Vagina (tissue), 2 donors: ENCODE results near the gene ANKRD44.

Experiments
- CTCF ChIP-seq, 3 experiments: fragments of 450-650 bp in 2 of 3; fragments of 200-600 bp in 1 of 3; sonication (generic) in 1 of 3; IDR thresholded peaks; one replicate each; pipeline ENCODE4 v1.5.1; 2017 to 2019; ENCODE audit warnings: antibody characterized with exemption in 3 of 3, mild to moderate bottlenecking in 2 of 3, moderate library complexity in 2 of 3
- POLR2AphosphoS5 ChIP-seq, 2 donors: sonication (generic); formaldehyde crosslinking; IDR thresholded peaks; one replicate each; pipeline ENCODE4 v1.9.0; 2017; ENCODE audit warnings: antibody characterized with exemption in 2 of 2, mild to moderate bottlenecking in 2 of 2, low read depth in 1 of 2; ENCODE audit not compliant: insufficient read depth in 1 of 2

- TF ChIP-seq CTCF (IDR thresholded peaks at IDR 0.05) (no peak), POLR2AphosphoS5 (IDR thresholded peaks at IDR 0.05; ENCODE audit: insufficient read depth in 1 of 2, low read depth in 1 of 2) (no peak)
These were observed 69.4 kb downstream of the ANKRD44 start for GRCh38 chr2:197241153-197241552.
